Mucosa of descending colon (tissue), 3 donors: Measurements from ENCODE around the gene ITPK1. TPM values are rescaled to one million over a fixed set of nuclear protein-coding genes. Genes with fewer than 3 reads are reported as not detected.

Source experiments
- ATAC-seq: fragments of 200-7000 bp; cut with Tn5 transposase; one replicate; pipeline ENCODE4 v1.9.1; 2020; ENCODE audit warnings: mild to moderate bottlenecking, moderate library complexity
- DNase-seq, 3 donors: peaks; one replicate each; pipeline ENCODE4 v3.0.0-alpha.2; 2020
- H3K36me3 ChIP-seq: fragments of 200-600 bp; one replicate; pipeline ENCODE4 v1.8.0; 2021; ENCODE audit warnings: low read depth, mild to moderate bottlenecking
- H3K4me1 ChIP-seq: fragments of 200-600 bp; one replicate; pipeline ENCODE4 v1.8.0; 2021; ENCODE audit warnings: low read depth, mild to moderate bottlenecking
- H3K4me3 ChIP-seq: fragments of 200-600 bp; one replicate; pipeline ENCODE4 v1.8.0; 2021; ENCODE audit warnings: mild to moderate bottlenecking
- H3K9me3 ChIP-seq: fragments of 200-600 bp; one replicate; pipeline ENCODE4 v1.8.0; 2021; ENCODE audit warnings: mild to moderate bottlenecking
- intact Hi-C, 2 donors: fragments of 100-400 bp; cut with DNase I in 1 of 2; cut with micrococcal nuclease in 1 of 2; formaldehyde crosslinking; loops; one replicate each; pipeline versions ENCODE4 v1.11.0 to v1.11.1; 2022; cut with DNase I, micrococcal nuclease
- total RNA-seq, 3 donors: library from RNA; stranded (reverse); fragmentation: NEBNext Ultra II Directional in 2 of 3; extraction: Animal tissue kit (Norgen Biotek cat#: 25700) in 2 of 3; gene quantifications; one replicate each; pipeline versions ENCODE4 v1.2.1 to v1.2.4, GENCODE V29; 2021 to 2023
- TF ChIP-seq, protein P1 (sequence below): fragments of 200-600 bp; IDR thresholded peaks from one replicate; pipeline ENCODE4 v1.8.0; 2022; ENCODE audit warnings: antibody characterized with exemption, mild to moderate bottlenecking
- donor health status: DM: no; HTN: no; CAD: no; lungs with moderate emphysema.
- donor health status: DM: no; HTN: no; CAD: no.
- donor health status: DM: no; HTN: yes; CAD: no.

The ITPK1 gene
- total RNA-seq, 3 donors from 2014 or later: 134 to 165 (median 152) TPM

- TF ChIP-seq, protein P1, sequence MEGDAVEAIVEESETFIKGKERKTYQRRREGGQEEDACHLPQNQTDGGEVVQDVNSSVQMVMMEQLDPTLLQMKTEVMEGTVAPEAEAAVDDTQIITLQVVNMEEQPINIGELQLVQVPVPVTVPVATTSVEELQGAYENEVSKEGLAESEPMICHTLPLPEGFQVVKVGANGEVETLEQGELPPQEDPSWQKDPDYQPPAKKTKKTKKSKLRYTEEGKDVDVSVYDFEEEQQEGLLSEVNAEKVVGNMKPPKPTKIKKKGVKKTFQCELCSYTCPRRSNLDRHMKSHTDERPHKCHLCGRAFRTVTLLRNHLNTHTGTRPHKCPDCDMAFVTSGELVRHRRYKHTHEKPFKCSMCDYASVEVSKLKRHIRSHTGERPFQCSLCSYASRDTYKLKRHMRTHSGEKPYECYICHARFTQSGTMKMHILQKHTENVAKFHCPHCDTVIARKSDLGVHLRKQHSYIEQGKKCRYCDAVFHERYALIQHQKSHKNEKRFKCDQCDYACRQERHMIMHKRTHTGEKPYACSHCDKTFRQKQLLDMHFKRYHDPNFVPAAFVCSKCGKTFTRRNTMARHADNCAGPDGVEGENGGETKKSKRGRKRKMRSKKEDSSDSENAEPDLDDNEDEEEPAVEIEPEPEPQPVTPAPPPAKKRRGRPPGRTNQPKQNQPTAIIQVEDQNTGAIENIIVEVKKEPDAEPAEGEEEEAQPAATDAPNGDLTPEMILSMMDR: no peak
- DNase-seq (no peak), ATAC-seq (no peak)
- Histone ChIP-seq H3K36me3 (no peaks in the 10 kb centered on the region), H3K4me3 (no peak overlapping the region), H3K9me3 (no peaks in the 10 kb centered on the region), H3K4me1 (no peaks in the 10 kb centered on the region)
- intact Hi-C loops: no loop called here
Measured at GRCh38 chr14:92923744-92924103, 192.0 kb downstream of the ITPK1 start.

DNA sequence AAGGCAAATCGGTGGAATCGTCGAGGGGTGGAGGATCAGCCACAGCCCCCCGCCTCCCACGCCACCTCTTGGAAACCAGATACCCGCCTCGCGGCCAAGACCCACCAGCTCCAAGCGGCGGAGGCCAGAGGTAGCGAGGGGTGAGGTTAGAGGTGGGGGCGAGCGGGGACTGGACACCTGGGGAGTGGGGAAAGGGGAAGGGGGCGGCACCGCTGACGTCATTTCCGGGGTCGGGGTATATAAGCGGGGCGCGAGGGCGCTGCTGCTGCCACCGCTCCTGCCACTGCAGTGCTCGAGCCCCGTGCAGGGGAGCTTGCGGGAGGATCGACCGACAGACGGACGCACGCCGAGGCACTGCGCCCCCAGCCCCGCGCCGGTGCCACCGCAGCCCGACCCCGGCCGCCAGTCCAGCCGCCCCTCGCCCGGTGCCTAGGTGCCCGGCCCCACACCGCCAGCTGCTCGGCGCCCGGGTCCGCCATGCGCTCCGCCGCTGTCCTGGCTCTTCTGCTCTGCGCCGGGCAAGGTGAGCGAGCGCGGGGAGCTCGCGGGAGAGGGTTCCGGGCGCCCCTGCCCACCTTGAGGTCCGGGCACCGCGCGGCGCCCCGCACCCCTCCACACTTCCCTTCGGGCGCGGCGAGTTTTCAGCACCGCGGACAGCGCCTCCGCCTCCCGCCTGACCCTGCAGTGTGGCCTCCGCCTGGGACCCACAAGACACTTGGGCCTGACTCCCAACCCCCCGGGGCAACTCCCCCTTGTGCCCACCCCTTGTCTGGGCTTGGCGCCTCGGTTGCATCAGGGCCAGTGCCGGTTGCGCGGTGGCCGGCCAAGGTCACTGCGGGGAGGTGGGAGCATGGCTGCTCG is 192.6 kb downstream of the ITPK1 start, which contains the start of gene CHGA:
Gene CHGA (plus strand): TSS at position 268 of the 861 bp plus-strand sequence. CDS start 210 bp downstream, at position 478.
- Histone ChIP-seq H3K9me3 (no peaks in the 10 kb centered on the region), H3K36me3 (no peaks in the 10 kb centered on the region), H3K4me3 (no peak within 1 kb of the TSS), H3K4me1 (no peaks in the 10 kb centered on the region)
- TF ChIP-seq, protein P1: no peak
- intact Hi-C loops: no loop called here
- DNase-seq: peak in 2 of 3 donors; percentile 65 to 69
- peak; percentile 69 for ATAC-seq

DNA sequence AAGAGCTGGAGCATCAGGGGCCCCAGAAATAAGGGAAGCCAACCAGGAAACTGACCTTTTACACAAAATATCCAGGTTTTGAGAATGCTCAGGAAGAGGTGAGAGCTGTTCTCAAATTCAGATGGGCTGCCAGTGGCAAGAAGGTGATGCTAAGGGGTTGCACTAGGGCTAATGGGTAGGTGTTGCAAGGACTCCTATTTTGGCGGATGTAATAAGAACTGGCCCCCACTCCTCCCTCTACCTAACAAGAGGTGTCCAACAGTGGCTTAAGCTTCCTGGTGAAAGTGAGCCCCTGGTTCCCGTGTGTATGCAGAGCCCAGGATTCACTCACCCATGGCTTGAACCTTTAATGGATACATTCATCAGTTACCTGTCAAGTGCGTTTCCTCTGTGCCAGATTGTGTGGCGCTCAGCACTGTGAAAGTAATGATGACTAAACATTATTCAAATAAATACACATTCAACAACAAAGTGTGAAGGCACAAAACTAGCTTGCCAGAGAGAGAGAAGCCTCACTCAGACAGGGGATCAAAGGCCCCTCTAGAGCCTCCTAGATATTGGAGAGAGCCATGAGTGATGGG is 193.5 kb downstream of the ITPK1 start:
- Histone ChIP-seq H3K36me3 (no peaks in the 10 kb centered on the region), H3K9me3 (no peaks in the 10 kb centered on the region), H3K4me1 (no peaks in the 10 kb centered on the region), H3K4me3 (no peak overlapping the region)
- DNase-seq (no peak), ATAC-seq (no peak)
- TF ChIP-seq, protein P1: no peak
- intact Hi-C loops: no loop called here

DNA sequence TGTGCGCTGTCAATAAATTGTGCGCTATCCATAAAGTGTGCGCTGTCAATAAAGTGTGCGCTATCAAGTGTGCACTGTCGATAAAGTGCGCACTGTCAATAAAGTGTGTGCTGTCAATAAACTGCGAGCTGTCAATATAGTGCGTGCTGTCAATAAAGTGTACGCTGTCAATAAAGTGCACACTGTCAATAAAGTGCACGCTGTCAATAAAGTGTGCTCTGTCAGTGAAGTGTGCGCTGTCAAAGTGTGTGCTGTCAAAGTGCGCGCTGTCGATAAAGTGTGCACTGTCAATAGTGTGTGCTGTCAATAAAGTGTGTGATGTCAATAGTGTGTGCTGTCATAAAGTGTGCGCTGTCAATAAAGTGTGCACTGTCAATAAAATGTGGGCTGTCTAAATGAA is 195.7 kb downstream of the ITPK1 start:
- TF ChIP-seq, protein P1: no peak
- no peak for ATAC-seq
- intact Hi-C loops: no loop called here
- Histone ChIP-seq H3K9me3 (no peaks in the 10 kb centered on the region), H3K4me3 (no peak overlapping the region), H3K4me1 (no peaks in the 10 kb centered on the region), H3K36me3 (no peaks in the 10 kb centered on the region)
- DNase-seq: no peak

- DNase-seq: no peak
- intact Hi-C loops: no loop called here
Measured at GRCh38 chr14:92917956-92918355, 197.8 kb downstream of the ITPK1 start.

More at GRCh38 chr14:92917956-92918355, 197.8 kb downstream of the ITPK1 start:
- ATAC-seq: no peak
- Histone ChIP-seq H3K9me3 (no peaks in the 10 kb centered on the region), H3K4me3 (no peak overlapping the region), H3K36me3 (no peaks in the 10 kb centered on the region), H3K4me1 (no peaks in the 10 kb centered on the region)
- TF ChIP-seq, protein P1: no peak
